NCI-H2029 (cell line): ENCODE data around the gene UBL5.
"Not testable (repeated sequence)": the region's sequence is repeated elsewhere in the genome, so short reads cannot be mapped to it uniquely, and the experiment has no call there.

ENCODE experiments used
- DNase-seq: peaks from one replicate; lab custom pipeline; 2025; lab: John Stamatoyannopoulos, UW

Gene UBL5

GRCh38 chr19:9811139-9811538 lies 16.6 kb upstream of the UBL5 start:
- no peak for DNase-seq

GRCh38 chr19:9818175-9818733 lies 9.5 kb upstream of the UBL5 start:
- no peak for DNase-seq

DNA sequence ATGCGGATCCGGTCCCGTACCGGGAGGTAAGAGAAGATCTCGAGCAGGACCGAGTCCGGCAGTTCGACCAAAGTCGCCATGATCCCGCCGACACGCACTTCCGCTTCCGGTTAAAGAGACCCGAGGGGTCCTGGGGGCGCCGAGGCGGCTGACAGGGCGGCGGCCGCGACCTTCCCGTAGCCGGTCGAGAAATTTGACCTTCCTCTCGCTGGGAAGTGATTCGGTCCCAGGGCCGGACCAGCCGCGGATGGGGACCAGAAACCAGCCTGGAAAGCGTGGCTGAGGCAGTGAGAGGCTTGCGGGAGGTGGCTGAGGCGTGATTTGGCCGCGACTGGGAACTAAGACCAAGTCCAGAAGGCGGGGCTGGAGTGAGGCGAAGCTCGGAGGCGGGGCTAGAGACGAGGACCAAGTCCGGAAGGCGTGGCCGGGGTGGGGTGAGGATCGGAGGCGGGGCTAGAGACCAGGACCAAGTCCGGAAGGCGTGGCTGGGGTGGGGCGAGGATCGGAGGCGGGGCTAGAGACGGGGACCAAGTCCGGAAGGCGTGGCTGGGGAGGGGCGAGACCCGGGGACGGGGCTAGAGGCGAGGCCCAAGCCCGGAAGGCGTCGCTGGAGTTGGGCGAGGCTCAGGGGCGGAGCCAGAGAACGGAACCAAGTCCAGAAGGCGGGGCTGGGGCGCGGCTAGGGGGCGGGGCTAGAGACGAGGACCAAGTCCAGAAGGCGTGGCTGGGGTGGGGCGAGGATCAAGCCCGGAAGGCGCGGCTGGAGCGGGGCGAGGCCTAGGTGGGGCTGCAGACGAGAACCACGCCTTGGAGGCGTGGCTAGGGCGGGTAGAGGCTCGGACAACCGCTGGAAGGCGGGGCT lies 8.8 kb upstream of the UBL5 start, which contains the start of gene FBXL12:
TSS of gene FBXL12 (minus strand) at position 346 of the 862 bp plus-strand sequence. CDS start at position 80, 266 bp downstream.
- peak; percentile 100 for DNase-seq

DNA sequence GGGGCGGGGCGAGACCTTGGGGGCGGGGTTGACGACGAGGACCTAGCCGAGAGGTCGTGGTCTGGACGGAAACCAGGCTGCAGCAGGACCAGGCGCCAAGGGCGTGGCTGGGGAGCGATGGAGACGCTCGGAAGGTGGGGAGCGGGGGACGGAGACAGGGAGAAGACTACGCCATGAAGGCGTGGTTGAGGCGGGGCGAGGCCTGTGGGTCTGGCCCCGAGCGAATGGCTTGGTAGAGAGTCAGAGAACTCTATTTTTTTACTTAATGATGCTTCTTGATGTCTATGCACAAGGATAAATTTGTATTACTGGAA lies 8.2 kb upstream of the UBL5 start:
- no peak for DNase-seq

GRCh38 chr19:9820034-9820433 lies 7.7 kb upstream of the UBL5 start:
- DNase-seq = not testable (repeated sequence)

GRCh38 chr19:9823816-9824215 lies 3.9 kb upstream of the UBL5 start:
- no peak for DNase-seq

DNA sequence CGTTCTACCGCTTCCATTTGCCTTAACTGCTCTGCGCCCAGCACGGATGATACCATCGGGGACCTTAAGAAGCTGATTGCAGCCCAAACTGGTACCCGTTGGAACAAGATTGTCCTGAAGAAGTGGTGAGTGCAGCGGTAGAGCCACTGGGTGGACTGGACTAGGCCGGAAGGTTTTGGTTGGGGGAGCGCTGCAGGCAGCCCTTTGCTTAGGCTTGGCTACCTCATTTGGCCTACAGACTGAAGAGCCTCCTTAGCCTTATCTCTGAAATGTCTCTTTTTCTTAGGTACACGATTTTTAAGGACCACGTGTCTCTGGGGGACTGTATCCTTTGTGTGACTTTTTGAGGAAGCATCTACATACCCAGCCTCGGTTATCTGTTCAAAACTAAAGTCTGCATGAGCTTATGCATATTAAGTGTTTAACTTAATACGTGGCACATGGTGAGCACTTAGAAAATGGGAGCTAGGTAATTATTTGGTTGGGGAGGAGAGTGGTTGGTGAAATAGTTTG lies 889 bp downstream of the UBL5 start:
- no peak for DNase-seq

DNA sequence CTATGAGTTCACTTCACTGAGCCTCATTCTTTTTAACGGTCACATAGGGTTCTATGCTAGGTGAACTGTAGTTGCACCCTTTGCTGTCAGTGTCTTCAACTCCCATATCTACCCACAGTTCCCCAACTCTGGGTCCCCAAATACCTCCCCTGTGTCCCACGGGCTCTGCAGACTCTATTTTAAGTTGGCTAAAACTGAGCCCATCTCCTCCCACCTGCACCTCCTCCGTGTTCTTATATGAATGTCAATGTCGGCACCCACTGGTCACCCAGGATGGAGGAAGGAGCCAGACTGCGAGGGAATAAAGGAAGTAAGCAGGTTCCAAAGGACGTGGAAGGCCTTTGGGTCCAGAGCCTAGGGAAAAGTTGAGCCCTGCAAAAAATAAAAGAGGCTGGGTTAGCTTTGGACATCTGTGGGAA lies 6.6 kb downstream of the UBL5 start:
- DNase-seq = no peak

- peak; percentile 99 for DNase-seq
Observed at GRCh38 chr19:9834726-9835506, 7.2 kb downstream of the UBL5 start, which contains the start of gene PIN1. Gene PIN1, plus strand, starts transcription at chr19:9835318. Its CDS starts 27 bp downstream, at chr19:9835345.

DNA sequence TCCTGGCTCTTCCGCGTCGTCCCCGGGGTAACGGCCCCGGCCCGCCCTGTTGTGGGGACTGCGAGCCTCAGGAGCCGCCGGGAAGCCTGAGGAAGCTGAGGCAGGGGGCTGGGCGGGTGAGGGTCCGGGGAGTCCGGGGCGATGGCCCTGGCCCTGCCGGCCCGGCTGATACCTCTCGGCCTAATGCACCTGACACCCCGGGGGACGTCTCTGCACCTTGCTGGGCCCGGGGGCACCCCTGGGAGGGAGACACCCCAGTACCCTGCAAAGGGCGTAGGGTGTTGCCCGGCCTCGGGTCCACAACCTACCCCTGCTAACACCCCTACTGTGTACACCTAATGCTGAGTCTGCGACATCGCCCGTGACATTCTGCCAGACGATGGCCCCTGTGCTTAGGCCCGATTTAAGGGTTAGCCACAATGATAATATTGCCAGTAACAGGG lies 7.8 kb downstream of the UBL5 start:
- DNase-seq = no peak

DNA sequence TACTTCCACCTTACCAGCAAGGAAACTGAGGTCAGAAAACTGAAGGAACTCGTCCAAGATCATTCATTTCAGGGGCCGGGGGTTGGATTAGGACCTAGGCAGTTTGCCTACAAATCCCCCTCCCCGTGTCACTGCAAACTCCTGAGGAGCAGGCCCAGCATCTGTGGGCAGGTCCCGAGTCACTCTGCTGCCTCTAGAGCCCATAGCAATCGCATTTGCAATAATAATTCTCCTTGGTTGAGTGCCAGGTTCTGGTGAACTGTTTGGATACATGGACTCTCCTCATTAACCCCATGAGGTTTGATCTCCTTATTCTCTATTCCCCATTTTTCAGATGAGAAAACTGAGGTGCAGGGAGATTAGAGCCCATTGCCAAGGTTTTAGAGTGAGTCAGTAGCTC lies 8.3 kb downstream of the UBL5 start:
- no peak for DNase-seq

- DNase-seq = no peak
Observed at GRCh38 chr19:9838324-9838723, 10.6 kb downstream of the UBL5 start.

DNA sequence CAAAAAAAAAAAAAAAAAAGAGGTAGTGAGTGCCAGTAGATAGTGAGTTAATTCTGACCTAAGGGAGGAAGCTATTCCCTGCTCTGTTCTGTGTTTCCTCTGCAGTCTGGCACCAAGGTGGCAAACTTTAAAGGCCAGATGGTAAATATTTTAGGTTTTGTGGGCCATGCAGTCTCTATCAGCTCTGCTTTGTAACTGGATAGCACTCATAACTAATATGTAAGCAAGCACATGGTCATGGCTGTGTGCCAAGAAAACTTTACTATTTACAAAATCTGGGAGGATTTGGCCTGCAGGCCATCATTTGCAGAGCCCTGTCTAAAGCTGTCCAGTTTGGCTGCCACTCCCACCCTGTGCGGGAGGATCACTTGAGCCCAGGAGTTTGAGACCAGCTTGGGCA lies 11.7 kb downstream of the UBL5 start:
- DNase-seq = no peak

DNA sequence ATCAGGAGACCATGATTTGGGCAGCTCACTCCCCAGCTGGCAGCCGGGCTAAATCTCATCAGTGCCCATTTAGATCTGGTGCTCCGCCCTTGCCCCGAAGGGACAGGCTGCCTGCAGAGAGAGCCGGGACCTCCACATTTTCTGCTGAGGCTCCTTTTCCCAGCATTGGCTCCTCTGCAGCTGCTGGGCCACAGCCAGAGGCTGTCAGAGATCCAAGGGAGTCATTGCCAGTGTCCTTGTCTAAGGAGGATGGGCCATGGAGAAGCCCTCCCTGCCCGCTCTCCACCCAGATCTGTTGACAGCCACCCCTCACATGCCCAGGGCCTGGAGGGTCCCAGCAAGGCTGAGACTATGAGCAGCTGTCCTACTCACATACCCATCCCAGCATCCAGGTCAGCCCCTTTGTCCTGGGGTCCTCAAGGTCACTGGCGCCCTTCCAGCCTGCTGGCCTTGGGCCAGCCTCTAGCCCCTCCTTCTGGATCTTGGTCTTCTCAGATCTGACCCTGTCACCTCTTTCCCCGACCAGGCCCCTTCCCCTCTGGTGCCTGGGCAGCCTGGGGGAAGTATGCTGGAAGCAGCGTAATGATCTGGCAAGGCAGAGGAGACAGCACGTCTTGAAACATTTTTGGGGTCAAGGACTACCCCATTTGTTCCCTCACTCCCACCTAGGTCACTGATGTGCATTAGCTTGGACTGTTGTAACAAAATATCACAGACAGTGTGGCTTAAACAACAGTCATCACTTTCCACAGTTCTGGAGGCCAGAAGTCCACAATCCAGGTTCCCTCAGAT lies 15.3 kb downstream of the UBL5 start:
- no peak for DNase-seq

- DNase-seq = not testable (repeated sequence)
Observed at GRCh38 chr19:9843626-9844273, 16.0 kb downstream of the UBL5 start.

GRCh38 chr19:9847087-9847671 lies 19.5 kb downstream of the UBL5 start:
- no peak for DNase-seq

DNA sequence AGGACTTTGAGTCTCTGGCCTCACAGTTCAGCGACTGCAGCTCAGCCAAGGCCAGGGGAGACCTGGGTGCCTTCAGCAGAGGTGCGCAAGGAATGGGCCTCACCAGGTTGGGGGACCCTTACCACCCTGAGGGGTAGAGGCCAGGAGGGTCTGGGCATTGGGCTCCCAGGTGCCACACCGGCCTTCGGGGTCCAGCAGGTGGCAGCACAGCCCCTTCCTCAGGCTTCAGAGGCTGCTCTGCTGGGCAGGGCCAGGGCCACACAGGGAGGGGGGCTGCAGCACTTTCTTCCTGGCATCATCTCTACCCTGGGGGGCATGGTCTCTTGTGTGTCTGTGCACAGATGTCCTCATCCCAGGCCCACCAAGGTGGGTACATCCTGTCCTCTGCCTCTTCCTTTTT lies 20.3 kb downstream of the UBL5 start:
- DNase-seq = no peak

- no peak for DNase-seq
Observed at GRCh38 chr19:9848762-9849161, 21.0 kb downstream of the UBL5 start.

GRCh38 chr19:9849791-9850190 lies 22.1 kb downstream of the UBL5 start:
- DNase-seq = no peak

DNA sequence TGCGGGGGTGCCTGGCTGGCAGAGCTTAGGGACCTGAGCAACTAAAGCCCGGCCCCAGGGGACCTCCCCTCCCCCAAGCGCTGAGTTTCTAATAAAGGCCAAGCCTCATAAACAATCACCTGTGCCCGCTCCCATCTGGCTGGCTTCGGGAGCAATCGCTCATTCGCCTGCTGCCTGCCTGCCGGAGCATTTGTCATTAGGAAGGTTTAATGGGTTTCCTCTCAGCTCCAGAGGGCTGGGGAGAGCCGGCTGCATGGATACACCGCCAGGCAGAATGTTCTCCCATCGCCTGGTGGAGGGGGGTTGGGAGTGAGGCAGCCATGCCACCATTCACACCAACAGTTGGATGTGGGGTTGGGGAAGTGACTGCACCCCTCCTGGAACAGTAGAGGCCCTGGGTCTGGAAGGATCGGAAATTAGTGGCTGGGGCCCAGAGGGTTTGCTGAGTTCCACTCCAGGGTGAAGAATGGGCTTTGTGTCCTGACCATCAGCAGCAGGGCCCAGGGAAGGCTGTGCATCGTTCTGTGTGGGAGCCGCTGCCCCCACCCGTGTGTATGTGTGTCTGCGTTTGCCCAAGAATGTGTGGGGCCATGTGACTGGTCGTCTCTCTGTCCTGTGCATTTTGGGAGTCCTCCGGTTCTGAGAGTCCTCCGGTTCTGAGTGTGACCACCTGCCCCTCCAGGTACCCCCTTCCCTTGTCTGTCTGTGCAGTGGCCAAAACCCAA lies 22.7 kb downstream of the UBL5 start:
- no peak for DNase-seq
